HEK293 (cell line): ENCODE results near the gene TMEM212.

Source experiments
- YY2 ChIP-seq: fragments of 450-650 bp; formaldehyde crosslinking; IDR thresholded peaks from 2 replicates; pipeline ENCODE4 v1.5.1; 2016; ENCODE audit warnings: missing biosample characterization, missing genetic modification characterization
- ZNF10 ChIP-seq: fragments of 450-650 bp; formaldehyde crosslinking; IDR thresholded peaks from 2 replicates; pipeline ENCODE4 v1.5.1; 2017; ENCODE audit warnings: missing biosample characterization, missing genetic modification characterization
- ZNF114 ChIP-seq: fragments of 450-650 bp; formaldehyde crosslinking; IDR thresholded peaks from 2 replicates; pipeline ENCODE4 v1.5.0; 2017; ENCODE audit warnings: missing biosample characterization, missing genetic modification characterization
- ZNF341 ChIP-seq: fragments of 450-650 bp; formaldehyde crosslinking; IDR thresholded peaks from 2 replicates; pipeline ENCODE4; 2016; ENCODE audit warnings: low read depth, missing biosample characterization, missing genetic modification characterization
- ZNF707 ChIP-seq: fragments of 450-650 bp; formaldehyde crosslinking; IDR thresholded peaks from 2 replicates; pipeline ENCODE4 v1.5.1; 2016; ENCODE audit warnings: missing biosample characterization, missing genetic modification characterization

DNA sequence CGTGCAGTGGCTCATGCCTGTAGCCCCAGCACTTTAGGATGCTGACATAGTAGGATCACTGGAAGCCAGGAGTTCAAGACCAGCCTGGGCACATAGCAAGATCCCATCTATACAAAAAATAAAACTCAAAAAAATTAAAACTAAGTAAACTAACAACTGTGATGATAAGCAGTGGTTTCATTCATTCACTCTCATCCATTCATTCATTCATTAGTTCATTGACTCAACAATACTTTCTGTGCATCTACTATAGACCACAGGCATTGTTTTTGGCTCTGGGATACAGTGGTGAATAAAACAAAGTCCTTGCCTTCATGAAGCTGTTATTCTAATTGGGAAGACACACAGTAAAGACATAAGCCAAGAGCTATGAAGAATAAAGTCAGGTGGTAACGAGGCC lies 7.5 kb upstream of the TMEM212 start:
- TF ChIP-seq ZNF707 (tag by site-specific recombination) (no peak), ZNF114 (tag by site-specific recombination) (no peak), YY2 (tag by site-specific recombination) (no peak), ZNF10 (tag by site-specific recombination) (no peak), ZNF341 (no peak)
